ENCODE measurements around the gene NLRC3. TPM values are rescaled to one million over a fixed set of nuclear protein-coding genes. Genes with fewer than 3 reads are reported as not detected.

The NLRC3 gene
- total RNA-seq, 1 donor from 2014 or later: 1.0 TPM

GRCh38 chr16:3562914-3563480 is 14.2 kb downstream of the NLRC3 start:
- no peak for DNase-seq (ENCODE audit: missing footprints)
- intact Hi-C loops (cut with DNase I): no loop called here
- ATAC-seq: peak; percentile 31

- no peak for ATAC-seq
- no peak for DNase-seq (ENCODE audit: missing footprints)
- intact Hi-C loops (cut with DNase I): no loop called here
Measured at GRCh38 chr16:3561626-3562025, 15.6 kb downstream of the NLRC3 start.

DNA sequence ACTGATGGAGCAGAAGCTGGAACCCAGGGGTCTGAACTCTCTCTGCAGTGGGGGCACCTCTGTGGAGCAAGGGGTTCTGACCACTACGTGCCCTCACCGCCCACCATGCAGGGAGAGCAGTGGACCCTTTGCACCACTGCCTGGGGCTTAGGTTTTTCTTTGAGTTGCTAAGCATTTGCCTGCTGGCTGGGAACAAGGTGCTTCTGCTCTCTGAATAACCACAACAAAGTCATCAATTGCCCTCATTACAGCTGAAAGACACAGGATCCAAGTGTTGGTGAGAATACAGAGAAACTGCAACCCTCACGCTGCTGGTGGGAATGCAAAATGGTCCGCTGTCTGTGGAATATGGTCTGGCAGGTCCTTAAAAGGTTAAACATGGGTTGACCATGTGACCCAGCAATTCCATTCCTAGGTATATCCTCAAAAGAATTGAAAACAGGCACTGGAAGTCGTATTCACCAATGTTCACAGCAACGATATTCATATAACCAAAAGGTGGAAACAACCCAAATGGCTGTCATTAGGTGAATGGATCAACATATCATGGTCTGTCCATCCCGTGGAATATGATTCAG is 22.8 kb downstream of the NLRC3 start:
- intact Hi-C loops (cut with DNase I): no loop called here
- no peak for ATAC-seq
- no peak for DNase-seq (ENCODE audit: missing footprints)

GRCh38 chr16:3553138-3553923 is 23.9 kb downstream of the NLRC3 start:
- ATAC-seq (no peak), DNase-seq (ENCODE audit: missing footprints) (no peak)
- intact Hi-C loops (cut with DNase I): no loop called here

DNA sequence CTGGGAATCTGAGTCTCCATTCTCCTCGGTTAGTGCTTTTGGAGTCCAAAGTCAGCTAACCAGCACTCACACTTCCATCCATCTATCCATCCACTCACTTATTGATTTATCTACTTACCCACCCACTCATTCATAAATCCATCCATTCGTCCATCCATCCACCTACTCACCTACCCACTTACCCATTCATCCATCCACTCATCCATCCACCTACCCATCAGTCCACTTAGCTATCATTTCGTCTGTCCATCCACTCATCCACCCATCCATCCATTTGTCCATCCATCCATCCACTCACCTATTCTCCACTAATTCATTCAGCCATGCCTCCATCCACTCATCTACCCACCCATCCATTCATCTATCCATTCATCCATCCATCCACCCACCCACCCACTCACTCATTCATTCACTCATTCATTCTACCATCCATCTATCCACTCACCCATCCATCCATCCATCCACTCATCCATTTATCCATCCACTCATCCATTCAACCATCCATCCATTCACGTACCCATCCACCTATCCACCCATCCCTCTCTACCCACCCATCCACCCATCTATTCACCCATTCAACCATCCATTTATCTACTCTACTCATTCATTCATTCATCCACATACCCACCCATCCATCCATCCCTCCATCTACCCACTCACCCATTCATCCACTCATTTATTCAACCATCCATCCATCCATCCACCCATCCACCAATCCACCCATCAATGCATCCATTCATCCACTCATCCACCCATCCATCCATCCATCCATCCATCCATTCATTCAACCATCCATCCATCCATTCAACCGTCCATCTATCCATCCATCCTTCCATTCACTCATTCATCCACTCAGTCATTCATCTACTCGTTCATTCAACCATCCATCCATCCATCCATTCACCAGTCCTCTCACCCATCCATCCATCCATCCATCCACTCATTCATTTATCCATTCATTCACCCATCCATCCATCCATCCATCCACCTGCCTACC is 26.1 kb downstream of the NLRC3 start:
- DNase-seq (ENCODE audit: missing footprints): no peak

DNA sequence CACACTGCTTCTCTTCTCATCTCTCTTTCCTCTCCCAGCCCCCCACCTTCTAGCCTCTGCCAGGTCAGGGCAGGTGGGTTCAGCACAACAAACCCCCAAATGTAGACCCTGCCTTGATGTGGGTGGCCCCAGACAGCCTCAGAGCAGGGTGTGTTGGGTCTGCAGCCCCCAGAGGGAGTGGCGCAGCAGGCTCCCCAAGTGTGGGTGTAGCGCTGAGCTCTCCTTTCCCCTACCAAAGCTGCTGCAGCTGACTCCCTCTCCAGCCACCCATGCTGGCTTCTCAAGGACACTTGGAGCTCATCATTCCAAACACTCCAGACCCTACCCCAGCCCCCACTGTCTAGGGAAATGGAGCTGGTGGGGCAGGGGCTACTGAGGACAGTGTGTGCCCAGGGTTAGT is 27.3 kb downstream of the NLRC3 start:
- no peak for ATAC-seq
- intact Hi-C loops (cut with DNase I): loop anchor here (5.0 kb wide), 1 partner anchor 42 kb away; no protein-coding TSS in a partner anchor
- no peak for DNase-seq (ENCODE audit: missing footprints)

More for the DNA sequence above, 26.1 kb downstream of the NLRC3 start:
- intact Hi-C loops (cut with DNase I): no loop called here
- ATAC-seq: no peak

GRCh38 chr16:3548859-3549258 is 28.3 kb downstream of the NLRC3 start:
- intact Hi-C loops (cut with DNase I): loop anchor here (5.0 kb wide), 1 partner anchor 43 kb away; no protein-coding TSS in a partner anchor
- no peak for DNase-seq (ENCODE audit: missing footprints)

GRCh38 chr16:3548445-3548844 is 28.8 kb downstream of the NLRC3 start:
- DNase-seq (ENCODE audit: missing footprints) (no peak), ATAC-seq (no peak)
- intact Hi-C loops (cut with DNase I): loop anchor here (5.0 kb wide), 1 partner anchor 44 kb away; no protein-coding TSS in a partner anchor

More at GRCh38 chr16:3548859-3549258, 28.3 kb downstream of the NLRC3 start:
- ATAC-seq: no peak

GRCh38 chr16:3546986-3547682 is 30.1 kb downstream of the NLRC3 start:
- intact Hi-C loops (cut with DNase I): loop anchor here (5.0 kb wide), 1 partner anchor 45 kb away; no protein-coding TSS in a partner anchor
- DNase-seq (ENCODE audit: missing footprints) (no peak), ATAC-seq (no peak)

DNA sequence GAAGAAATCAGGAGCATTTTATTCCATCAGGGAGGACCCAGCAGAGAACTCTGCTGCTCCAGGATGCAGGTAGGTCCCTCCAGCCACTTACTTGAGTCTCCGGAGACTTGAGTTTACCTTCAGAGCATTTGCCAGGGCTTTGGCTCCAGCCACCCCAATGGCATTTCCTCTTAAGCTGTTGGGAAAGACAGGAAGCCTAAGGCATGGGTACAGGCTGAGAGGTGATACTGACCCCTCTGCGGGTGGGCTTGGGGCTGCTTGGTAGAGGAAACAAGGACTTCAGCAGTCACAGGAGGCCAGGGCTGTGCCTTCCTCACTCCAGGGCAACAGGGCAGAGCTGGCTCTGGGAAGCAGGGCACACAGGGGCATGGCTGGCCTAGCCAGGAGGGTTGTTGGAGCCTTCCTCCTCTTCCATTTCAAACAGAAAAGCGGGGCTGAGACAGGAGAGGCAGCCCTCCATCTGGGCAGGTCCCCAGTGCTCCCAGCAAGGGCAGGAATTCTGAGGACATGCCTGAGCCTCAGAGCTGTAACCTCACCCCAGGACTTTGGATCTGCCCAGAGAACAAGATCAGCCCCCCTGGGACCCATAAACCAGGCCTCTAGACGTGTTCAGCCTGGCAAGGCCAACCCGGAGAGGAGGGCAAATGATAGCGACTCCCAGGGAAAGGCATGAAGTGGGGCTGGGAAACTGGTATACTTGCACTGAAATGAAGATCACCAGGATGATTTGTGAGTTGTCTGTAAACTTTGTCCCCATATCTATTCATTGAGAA is 34.4 kb downstream of the NLRC3 start:
- intact Hi-C loops (cut with DNase I): no loop called here
- ATAC-seq: no peak
- no peak for DNase-seq (ENCODE audit: missing footprints)

DNA sequence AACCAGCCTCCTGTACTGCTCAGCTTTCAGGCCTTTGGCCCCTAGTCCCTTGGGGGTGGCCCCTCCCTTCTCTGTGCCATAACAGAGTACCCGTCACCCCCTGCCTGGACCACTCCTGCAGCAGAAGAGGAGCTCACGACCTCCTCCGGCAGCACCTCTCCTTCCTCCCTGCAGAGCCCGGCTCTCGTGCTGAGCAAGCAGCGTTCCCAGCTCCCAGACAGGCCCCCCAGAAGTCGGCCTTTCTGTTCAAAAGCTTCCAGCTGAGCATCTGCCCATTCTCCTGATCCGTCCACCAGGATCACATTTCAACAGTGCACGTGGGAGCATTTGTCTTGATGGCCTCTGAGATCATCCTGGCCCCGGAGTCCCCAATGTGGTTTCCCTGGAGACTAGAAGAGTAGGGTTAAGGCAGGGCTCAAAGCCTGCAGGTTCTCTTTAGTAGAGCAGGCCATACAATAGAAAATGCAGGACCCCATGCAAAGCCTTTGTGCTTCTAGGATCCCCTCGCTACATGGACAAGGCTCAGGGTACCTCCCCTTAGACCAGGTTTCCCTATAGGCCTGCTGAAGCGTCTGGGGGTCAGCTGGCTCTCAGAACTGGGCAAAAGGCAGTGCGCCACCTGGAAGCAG is 35.6 kb downstream of the NLRC3 start:
- intact Hi-C loops (cut with DNase I): no loop called here

DNA sequence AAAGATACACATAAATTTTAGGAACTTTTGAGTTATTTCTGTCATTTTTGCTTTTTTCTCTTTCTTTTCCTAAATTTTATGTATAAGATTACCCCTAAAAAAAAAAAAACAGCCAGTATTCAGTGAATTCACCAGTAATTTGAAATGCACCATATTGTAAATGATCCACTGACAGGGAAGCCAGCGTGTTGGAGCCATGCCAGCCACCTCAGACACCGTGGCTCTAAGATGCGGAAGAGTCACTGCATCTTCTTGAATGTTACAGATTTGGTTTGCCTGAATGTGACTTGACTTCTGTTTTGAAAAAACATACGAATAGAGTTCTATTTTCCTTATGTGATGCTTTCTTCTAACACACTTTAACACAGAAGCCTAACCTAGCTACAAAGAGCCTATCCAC is 39.0 kb downstream of the NLRC3 start:
- intact Hi-C loops (cut with DNase I): no loop called here
- no peak for ATAC-seq
- no peak for DNase-seq (ENCODE audit: missing footprints)

More for the DNA sequence above, 35.6 kb downstream of the NLRC3 start:
- ATAC-seq: no peak
- DNase-seq (ENCODE audit: missing footprints): no peak

- ATAC-seq (peak; percentile 76), DNase-seq (ENCODE audit: missing footprints) (no peak)
- intact Hi-C loops (cut with DNase I): no loop called here
Measured at GRCh38 chr16:3536851-3537250, 40.4 kb downstream of the NLRC3 start.

DNA sequence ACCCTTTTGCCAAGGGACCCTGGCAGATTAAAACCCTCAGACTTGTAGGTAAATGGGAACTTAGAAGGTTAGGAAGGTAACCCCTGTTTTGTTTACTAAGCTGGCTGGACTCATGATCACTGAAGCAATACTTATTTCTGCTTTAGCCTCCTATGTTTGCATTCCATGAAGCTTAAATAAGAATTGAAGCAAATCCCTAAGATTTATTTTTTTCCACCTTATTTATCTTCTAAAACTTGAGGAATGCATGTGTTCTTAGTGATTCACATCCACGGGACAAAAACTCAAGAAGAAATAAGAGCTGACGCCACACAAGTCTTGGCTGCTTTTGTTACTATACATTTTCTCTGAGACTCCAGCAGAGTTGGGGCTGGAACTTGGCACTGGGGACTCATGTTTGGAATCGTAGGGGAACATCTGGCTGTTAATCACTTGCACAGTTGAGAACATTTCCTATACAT is 40.9 kb downstream of the NLRC3 start:
- ATAC-seq (no peak), DNase-seq (ENCODE audit: missing footprints) (no peak)
- intact Hi-C loops (cut with DNase I): no loop called here

- ATAC-seq (no peak), DNase-seq (ENCODE audit: missing footprints) (no peak)
- intact Hi-C loops (cut with DNase I): no loop called here
Measured at GRCh38 chr16:3534126-3534525, 43.1 kb downstream of the NLRC3 start.

GRCh38 chr16:3532741-3533140 is 44.5 kb downstream of the NLRC3 start:
- DNase-seq (ENCODE audit: missing footprints) (no peak), ATAC-seq (no peak)
- intact Hi-C loops (cut with DNase I): no loop called here

- no peak for DNase-seq (ENCODE audit: missing footprints)
- ATAC-seq: no peak
- intact Hi-C loops (cut with DNase I): no loop called here
Measured at GRCh38 chr16:3530371-3530914, 46.8 kb downstream of the NLRC3 start.

Measured in Right ventricle myocardium inferior (tissue), 1 donor.